Stimulated activated CD8-positive, alpha-beta memory T cell treated with anti-CD3 and anti-CD28 coated beads, Interleukin-15, amount 100 ng/mL, for 1 hour (primary cell): Measurements from ENCODE around the gene NLGN2.
"Not testable (repeated sequence)": the region's sequence is repeated elsewhere in the genome, so short reads cannot be mapped to it uniquely, and the experiment has no call there.

ENCODE experiments used
- DNase-seq: peaks from one replicate; pipeline ENCODE4 v3.0.0-alpha.2; 2020; ENCODE audit warnings: low read depth

Gene NLGN2

GRCh38 chr17:7407485-7408251 lies at the start of gene NLGN2:
Gene NLGN2 (plus strand): TSS chr17:7407845. CDS start chr17:7408256, 411 bp downstream.
- no peak for DNase-seq

GRCh38 chr17:7361906-7362305 lies 45.7 kb upstream of the NLGN2 start:
- DNase-seq: no peak

GRCh38 chr17:7363311-7363710 lies 44.3 kb upstream of the NLGN2 start:
- DNase-seq: no peak

- not testable (repeated sequence) for DNase-seq
Measured at GRCh38 chr17:7365963-7366362, 41.7 kb upstream of the NLGN2 start.

GRCh38 chr17:7367083-7367482 lies 40.6 kb upstream of the NLGN2 start:
- DNase-seq: no peak

- no peak for DNase-seq
Measured at GRCh38 chr17:7367918-7368598, 39.6 kb upstream of the NLGN2 start.

GRCh38 chr17:7368599-7368994 lies 39.0 kb upstream of the NLGN2 start:
- DNase-seq: not testable (repeated sequence)

GRCh38 chr17:7369825-7370224 lies 37.8 kb upstream of the NLGN2 start:
- DNase-seq: no peak

- DNase-seq: no peak
Measured at GRCh38 chr17:7370853-7371252, 36.8 kb upstream of the NLGN2 start.

- no peak for DNase-seq
Measured at GRCh38 chr17:7374353-7374752, 33.3 kb upstream of the NLGN2 start.

GRCh38 chr17:7379134-7379533 lies 28.5 kb upstream of the NLGN2 start:
- DNase-seq: no peak

GRCh38 chr17:7380321-7380720 lies 27.3 kb upstream of the NLGN2 start:
- no peak for DNase-seq

- DNase-seq: no peak
Measured at GRCh38 chr17:7380855-7381683, 26.6 kb upstream of the NLGN2 start, which contains the start of gene TNK1. Gene TNK1 (plus strand): TSS chr17:7381089. CDS start chr17:7382927, 1,838 bp downstream.

- DNase-seq: no peak
Measured at GRCh38 chr17:7382901-7383300, 24.7 kb upstream of the NLGN2 start.

- no peak for DNase-seq
Measured at GRCh38 chr17:7383371-7383741, 24.3 kb upstream of the NLGN2 start.

- peak; percentile 48 for DNase-seq
Measured at GRCh38 chr17:7383742-7384488, 23.7 kb upstream of the NLGN2 start.

GRCh38 chr17:7384489-7385081 lies 23.1 kb upstream of the NLGN2 start:
- no peak for DNase-seq

- no peak for DNase-seq
Measured at GRCh38 chr17:7388856-7389255, 18.8 kb upstream of the NLGN2 start.

- DNase-seq: no peak
Measured at GRCh38 chr17:7389924-7390910, 17.4 kb upstream of the NLGN2 start.

- DNase-seq: no peak
Measured at GRCh38 chr17:7391307-7391706, 16.3 kb upstream of the NLGN2 start.
